GM12872 (cell line): Measurements from ENCODE around the gene KREMEN1.
A peak's percentile ranks its signal among the peaks of the same experiment; 100 is the strongest.

Source experiments
- CTCF ChIP-seq: IDR thresholded peaks from 3 replicates; pipeline ENCODE4 v1.5.1; 2011; ENCODE audit warnings: low read depth, mild to moderate bottlenecking, low read length, moderate library complexity; ENCODE audit not compliant: insufficient read depth

KREMEN1 gene

GRCh38 chr22:29205252-29205593 lies 132.4 kb downstream of the KREMEN1 start:
- no peak for TF ChIP-seq CTCF

- peak; percentile 13; the same call in 1 of the 3 replicates for TF ChIP-seq CTCF
Measured at GRCh38 chr22:29205594-29206371, 132.9 kb downstream of the KREMEN1 start, which contains the start of gene EMID1. TSS of gene EMID1 (plus strand) at chr22:29205896. CDS start at chr22:29206039, 143 bp downstream.

GRCh38 chr22:29206372-29207242 lies 133.8 kb downstream of the KREMEN1 start:
- no peak for TF ChIP-seq CTCF

GRCh38 chr22:29207243-29207550 lies 134.4 kb downstream of the KREMEN1 start:
- TF ChIP-seq CTCF, result no peak

GRCh38 chr22:29207562-29208501 lies 135.0 kb downstream of the KREMEN1 start:
- no peak for TF ChIP-seq CTCF

DNA sequence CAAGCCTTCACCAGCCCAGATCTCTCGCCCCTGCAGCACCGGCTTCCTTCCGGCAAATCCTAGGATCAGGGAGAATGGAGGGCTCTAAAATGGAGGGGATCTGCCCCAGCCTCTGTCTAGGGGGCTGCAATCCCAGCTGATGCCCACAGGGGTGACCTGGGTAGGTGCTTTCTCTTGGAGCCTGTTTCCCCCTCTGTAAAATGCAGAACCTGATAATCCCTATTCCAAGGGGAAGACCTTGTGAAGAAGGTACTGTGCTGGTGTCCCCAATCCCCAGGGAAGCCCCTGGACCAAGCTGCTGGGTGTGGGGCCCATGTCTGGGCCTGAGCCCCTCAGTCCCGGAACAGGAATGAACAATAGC lies 135.6 kb downstream of the KREMEN1 start:
- peak; percentile 51; the same call in 2 of the 3 replicates for TF ChIP-seq CTCF
